GM12878 (cell line): Measurements from ENCODE around the gene EXOC3L4. TPM values are rescaled to one million over a fixed set of nuclear protein-coding genes. Genes with fewer than 3 reads are reported as not detected.

Experiments used
- CEBPZ ChIP-seq: fragments of 150-350 bp; IDR thresholded peaks from 2 replicates; pipeline ENCODE4 v1.6.1; 2016; ENCODE audit warnings: low read depth, low read length
- CHD1 ChIP-seq: IDR thresholded peaks from 2 replicates; pipeline ENCODE4 v1.6.1; 2012; ENCODE audit warnings: low read depth, low read length, improper control_type of control experiment
- CREM ChIP-seq: IDR thresholded peaks from 2 replicates; pipeline ENCODE4 v1.6.1; 2014; ENCODE audit warnings: antibody characterized with exemption, low read depth
- EZH2 ChIP-seq: IDR thresholded peaks from 2 replicates; pipeline ENCODE4 v1.6.1; 2012; ENCODE audit warnings: low read depth, mild to moderate bottlenecking, control low read depth, inconsistent platforms, low read length, borderline replicate concordance; ENCODE audit not compliant: control insufficient read depth
- HDGF ChIP-seq: fragments of 450-650 bp; IDR thresholded peaks from 2 replicates; pipeline ENCODE4 v1.6.1; 2016; ENCODE audit warnings: antibody characterized with exemption
- IKZF2 ChIP-seq, 2 experiments: fragments of 450-650 bp; IDR thresholded peaks; 2 replicates each; pipeline ENCODE4 v1.6.1; 2017; ENCODE audit warnings: mild to moderate bottlenecking in 2 of 2, moderate library complexity in 2 of 2
- KDM1A ChIP-seq: fragments of 200-600 bp; sonication (generic); IDR thresholded peaks from 2 replicates; pipeline ENCODE4 v1.6.1; 2016; ENCODE audit warnings: borderline replicate concordance
- NFYA ChIP-seq: IDR thresholded peaks from 2 replicates; pipeline ENCODE4 v1.6.1; 2011; ENCODE audit warnings: low read depth, mild to moderate bottlenecking, low read length, improper control_type of control experiment, borderline replicate concordance
- POLR2AphosphoS5 ChIP-seq: IDR thresholded peaks from 2 replicates; pipeline ENCODE4 v1.6.1; 2011; ENCODE audit warnings: mild to moderate bottlenecking, low read length, inconsistent platforms
- RAD51 ChIP-seq: fragments of 450-650 bp; IDR thresholded peaks from 2 replicates; pipeline ENCODE4 v1.6.1; 2016; ENCODE audit warnings: moderate library complexity, mild to moderate bottlenecking, inconsistent platforms
- SIN3A ChIP-seq: IDR thresholded peaks from 2 replicates; pipeline ENCODE4 v1.6.1; 2012; ENCODE audit warnings: low read depth, low read length, improper control_type of control experiment
- SMAD5 ChIP-seq: IDR thresholded peaks from 2 replicates; pipeline ENCODE4 v1.6.1; 2016; ENCODE audit warnings: antibody characterized with exemption, low read depth
- TCF3 ChIP-seq: IDR thresholded peaks from 2 replicates; pipeline ENCODE4 v1.6.1; 2012; ENCODE audit warnings: low read depth, mild to moderate bottlenecking, low read length, borderline replicate concordance; ENCODE audit not compliant: insufficient read depth
- USF2 ChIP-seq: IDR thresholded peaks from 2 replicates; pipeline ENCODE4 v1.6.1; 2011; ENCODE audit warnings: low read depth, low read length, improper control_type of control experiment, borderline replicate concordance
- YY1 ChIP-seq: IDR thresholded peaks from 2 replicates; pipeline ENCODE4 v1.6.1; 2011; ENCODE audit warnings: low read depth, mild to moderate bottlenecking, low read length
- ZBED1 ChIP-seq: IDR thresholded peaks from 2 replicates; pipeline ENCODE4 v1.6.1; 2016; ENCODE audit warnings: borderline replicate concordance
- ZBTB33 ChIP-seq: fragments of 450-650 bp; IDR thresholded peaks from 2 replicates; pipeline ENCODE4 v1.6.1; 2017; ENCODE audit warnings: mild to moderate bottlenecking
- ZBTB4 ChIP-seq: fragments of 450-650 bp; formaldehyde crosslinking; IDR thresholded peaks from 2 replicates; pipeline ENCODE4 v1.4.0; 2022; ENCODE audit warnings: mild to moderate bottlenecking, moderate library complexity
- ZNF217 ChIP-seq: fragments of 450-650 bp; IDR thresholded peaks from 2 replicates; pipeline ENCODE4 v1.6.1; 2017; ENCODE audit warnings: antibody characterized with exemption, mild to moderate bottlenecking
- polyA plus RNA-seq, 11 experiments: library from polyadenylated mRNA; depleted of rRNA in 4 of 11; unstranded in 6 of 11; stranded (reverse) in 5 of 11; fragments of >200 nt; fragmentation: Nextera tagmentation in 4 of 11; fragmentation: Illumina TruSeq in 1 of 11; extraction: Ambion mirVana in 4 of 11; extraction: Trizol in 1 of 11; gene quantifications; 1 replicate in 1 of 11; 2 replicates in 10 of 11; pipeline versions ENCODE4 v1.2.1 to v1.2.3, GENCODE V29; 2011 to 2016; ENCODE audit warnings: inconsistent platforms in 2 of 11, missing spikeins in 2 of 11, low read depth in 1 of 11
- total RNA-seq, 4 experiments: library from RNA; depleted of rRNA in 3 of 4; stranded (reverse); fragments of >200 nt in 3 of 4; fragmentation: Illumina TruSeq in 1 of 4; extraction: Trizol in 1 of 4; gene quantifications; 2 replicates each; pipeline versions ENCODE4 v1.2.1 to v1.2.3, GENCODE V29; 2013 to 2021

Gene EXOC3L4
- total and polyA plus RNA-seq, 10 of the 15 experiments (the other 5 are each of a cell fraction or from before 2014, with no cell fraction given), result not detected

- TF ChIP-seq SIN3A (no peak), CREM (peak; percentile 34; the same call in 1 of the 2 replicates), USF2 (no peak), NFYA (no peak), ZBTB4 (no peak), CHD1 (no peak), ZNF217 (peak; percentile 94), KDM1A (no peak), YY1 (0 out of 2 replicates have a peak, but pooled peaks have one; percentile 26), RAD51 (peak; percentile 57; the same call in 1 of the 2 replicates), EZH2 (no peak), ZBTB33 (no peak), IKZF2 (IDR thresholded peaks at IDR 0.05) (peak; percentile 83 to 89), SMAD5 (no peak), ZBED1 (0 out of 2 replicates have a peak, but pooled peaks have one; percentile 14), POLR2AphosphoS5 (peak; percentile 75), TCF3 (no peak), CEBPZ (no peak), HDGF (no peak)
Measured at GRCh38 chr14:103140316-103141109, 46.0 kb downstream of the EXOC3L4 start (continued).
